GM12891 (cell line): ENCODE results near the gene PCSK6.

Experiments
- PAX5 ChIP-seq: IDR thresholded peaks from 2 replicates; pipeline ENCODE4 v1.6.1; 2011; ENCODE audit warnings: low read length, moderate library complexity, mild to moderate bottlenecking; ENCODE audit not compliant: insufficient read depth, severe bottlenecking
- POLR2A ChIP-seq: IDR thresholded peaks from 2 replicates; pipeline ENCODE4 v1.6.1; 2011; ENCODE audit warnings: low read depth, low read length, control low read depth
- POLR2AphosphoS5 ChIP-seq: IDR thresholded peaks from 2 replicates; pipeline ENCODE4 v1.6.1; 2011; ENCODE audit warnings: low read depth, low read length, control low read depth
- SPI1 ChIP-seq: IDR thresholded peaks from 2 replicates; pipeline ENCODE4 v1.6.1; 2011; ENCODE audit warnings: low read depth, low read length, control low read depth
- TAF1 ChIP-seq: IDR thresholded peaks from 2 replicates; pipeline ENCODE4 v1.6.1; 2011; ENCODE audit warnings: low read depth, low read length, control low read depth

DNA sequence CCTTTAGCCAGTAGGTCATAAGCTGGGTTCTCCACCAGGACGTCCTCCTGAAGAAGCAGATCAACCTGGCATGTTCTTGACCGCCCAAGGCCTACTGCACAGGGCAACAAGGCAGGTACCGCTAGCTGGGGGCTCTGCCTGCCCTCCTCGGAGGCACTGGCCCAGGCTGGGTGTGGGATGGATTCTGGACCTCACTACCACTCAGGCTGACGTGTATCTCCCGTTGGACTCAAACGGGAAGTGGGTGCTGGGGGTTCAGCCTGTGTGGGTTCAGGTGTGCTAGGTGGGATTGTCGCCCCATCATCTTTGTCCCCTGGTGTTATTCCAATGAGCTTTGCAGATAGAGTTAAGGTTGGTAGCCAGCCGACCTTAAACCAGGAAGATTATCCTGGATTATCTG lies 99.4 kb downstream of the PCSK6 start:
- TF ChIP-seq POLR2AphosphoS5 (no peak), POLR2A (no peak), TAF1 (no peak), PAX5 (no peak), SPI1 (no peak)
